Neuronal stem cell (in vitro differentiated cells): ENCODE measurements around the gene SCYGR4.

Experiments
- DNase-seq: peaks from one replicate; pipeline ENCODE4 v3.0.0-alpha.2; 2013; ENCODE audit warnings: low spot score
- H2AFZ ChIP-seq: one replicate; pipeline ENCODE4 v1.6.1; 2013; ENCODE audit warnings: mild to moderate bottlenecking, low read length, inconsistent platforms
- H2AK5ac ChIP-seq: 2 replicates; pipeline ENCODE4 v1.6.1; 2013; ENCODE audit warnings: low read depth, mild to moderate bottlenecking, inconsistent platforms, low read length, moderate library complexity, mixed read lengths
- H2BK120ac ChIP-seq: 2 replicates; pipeline ENCODE4 v1.6.1; 2013; ENCODE audit warnings: low read depth, mild to moderate bottlenecking, inconsistent platforms, low read length, moderate library complexity, mixed read lengths
- H2BK12ac ChIP-seq: one replicate; pipeline ENCODE4 v1.6.1; 2013; ENCODE audit warnings: low read length, inconsistent platforms
- H2BK15ac ChIP-seq: 2 replicates; pipeline ENCODE4 v1.6.1; 2013; ENCODE audit warnings: mild to moderate bottlenecking, low read length, inconsistent platforms, mixed read lengths
- H2BK5ac ChIP-seq: one replicate; pipeline ENCODE4 v1.6.1; 2013; ENCODE audit warnings: inconsistent platforms, mild to moderate bottlenecking, low read length, moderate library complexity
- H3K14ac ChIP-seq: one replicate; pipeline ENCODE4 v1.6.1; 2013; ENCODE audit warnings: low read length, inconsistent platforms
- H3K18ac ChIP-seq: 2 replicates; pipeline ENCODE4 v1.6.1; 2013; ENCODE audit warnings: low read length, inconsistent platforms
- H3K23ac ChIP-seq: 2 replicates; pipeline ENCODE4 v1.6.1; 2013; ENCODE audit warnings: low read depth, mild to moderate bottlenecking, mixed read lengths, low read length, inconsistent platforms; ENCODE audit not compliant: poor library complexity
- H3K27ac ChIP-seq: replicated peaks from 3 replicates; pipeline ENCODE4 v1.5.1; 2013; ENCODE audit warnings: low read length, inconsistent platforms
- H3K27me3 ChIP-seq, 3 experiments: 2 replicates each; pipeline ENCODE4 v1.6.1; 2013; ENCODE audit warnings: low read length in 3 of 3, mild to moderate bottlenecking in 2 of 3, inconsistent platforms in 1 of 3, low read depth in 1 of 3, mixed read lengths in 1 of 3, moderate library complexity in 1 of 3; ENCODE audit not compliant: control insufficient read depth in 3 of 3, insufficient read depth in 3 of 3
- H3K36me3 ChIP-seq, 2 donors: replicated peaks in 1 of 2; 2 replicates each; pipeline ENCODE4 v1.6.1; 2013; ENCODE audit warnings: low read length in 2 of 2; ENCODE audit not compliant: control insufficient read depth in 2 of 2, insufficient read depth in 2 of 2
- H3K4ac ChIP-seq: 2 replicates; pipeline ENCODE4 v1.6.1; 2013; ENCODE audit warnings: inconsistent platforms, mild to moderate bottlenecking, low read length, moderate library complexity
- H3K4me1 ChIP-seq, 2 donors: 1 replicate in 1 of 2; 2 replicates in 1 of 2; pipeline ENCODE4 v1.6.1; 2013; ENCODE audit warnings: low read length in 2 of 2, low read depth in 1 of 2; ENCODE audit not compliant: control insufficient read depth in 2 of 2, insufficient read depth in 1 of 2
- H3K4me2 ChIP-seq: one replicate; pipeline ENCODE4 v1.6.1; 2013; ENCODE audit warnings: mild to moderate bottlenecking, low read length, inconsistent platforms; ENCODE audit not compliant: insufficient read depth, poor library complexity, severe bottlenecking
- H3K4me3 ChIP-seq, 2 donors: 2 replicates each; pipeline ENCODE4 v1.5.1; 2013; ENCODE audit warnings: low read length in 2 of 2, mild to moderate bottlenecking in 2 of 2, inconsistent platforms in 1 of 2, moderate library complexity in 1 of 2
- H3K79me1 ChIP-seq: one replicate; pipeline ENCODE4 v1.6.1; 2013; ENCODE audit warnings: low read depth, mild to moderate bottlenecking, inconsistent platforms, low read length, moderate library complexity
- H3K9ac ChIP-seq: one replicate; pipeline ENCODE4 v1.6.1; 2013; ENCODE audit warnings: mild to moderate bottlenecking, low read depth, low read length, inconsistent platforms; ENCODE audit not compliant: poor library complexity
- H3K9me3 ChIP-seq, 2 donors: replicated peaks in 1 of 2; 2 replicates each; pipeline versions ENCODE3 to v1.6.1; 2013; ENCODE audit warnings: low read length in 2 of 2, mild to moderate bottlenecking in 2 of 2, inconsistent platforms in 1 of 2, low read depth in 1 of 2, mixed read lengths in 1 of 2, moderate library complexity in 1 of 2; ENCODE audit not compliant: control insufficient read depth in 2 of 2, insufficient read depth in 1 of 2
- H4K8ac ChIP-seq: one replicate; pipeline ENCODE4 v1.6.1; 2013; ENCODE audit warnings: low read depth, mild to moderate bottlenecking, inconsistent platforms, low read length, moderate library complexity
- H4K91ac ChIP-seq: one replicate; pipeline ENCODE4 v1.6.1; 2013; ENCODE audit warnings: low read length, low read depth, mild to moderate bottlenecking, inconsistent platforms; ENCODE audit not compliant: poor library complexity
- WGBS, 2 donors: extraction: QIAGEN DNeasy Blood & Tissue Kit; methylation state at CpG; one replicate each; pipeline ENCODE4 v1.1.7; 2013; ENCODE audit warnings: missing lambda C conversion rate in 2 of 2, mixed read lengths in 1 of 2; ENCODE audit not compliant: insufficient read length in 2 of 2, insufficient replicate concordance in 1 of 2; ENCODE audit errors: extremely low coverage in 2 of 2; 5-methylcytosine and 5-hydroxymethylcytosine counted together

Gene SCYGR4

GRCh38 chr2:227607941-227608340 lies 9.4 kb upstream of the SCYGR4 start:
- no peak overlapping the region for H2AFZ ChIP-seq
- H3K4me3 ChIP-seq: no peak overlapping the region
- H3K36me3 ChIP-seq: no peaks in the 10 kb centered on the region
- no peaks in the 10 kb centered on the region for H3K4me1 ChIP-seq
- no peak overlapping the region for H2BK15ac ChIP-seq
- no peak overlapping the region for H4K8ac ChIP-seq
- H4K91ac ChIP-seq: no peak overlapping the region
- H2BK12ac ChIP-seq: no peak overlapping the region
- H3K4me2 ChIP-seq: no peak overlapping the region
- H3K9me3 ChIP-seq: no peaks in the 10 kb centered on the region
- no CpG with 5 or more reads among the region's 3 CpGs for WGBS, 2 donors
- H3K27me3 ChIP-seq: no peaks in the 10 kb centered on the region
- H2BK5ac ChIP-seq: no peak overlapping the region
- no peak overlapping the region for H2AK5ac ChIP-seq
- H3K79me1 ChIP-seq: peaks cover 2% of the 10 kb centered on the region
- no peak overlapping the region for H3K27ac ChIP-seq
- H3K14ac ChIP-seq: no peak overlapping the region
- no peak overlapping the region for H2BK120ac ChIP-seq
- H3K9ac ChIP-seq: no peak overlapping the region
- no peak overlapping the region for H3K18ac ChIP-seq
- no peak overlapping the region for H3K4ac ChIP-seq
- no peak overlapping the region for H3K23ac ChIP-seq
- no peak for DNase-seq

- Histone ChIP-seq H4K8ac (no peak overlapping the region), H2BK12ac (no peak overlapping the region), H3K9ac (peak overlapping the region; percentile 21), H3K27ac (no peak overlapping the region), H2AFZ (no peak overlapping the region), H3K4ac (no peak overlapping the region), H2BK120ac (no peak overlapping the region), H2AK5ac (no peak overlapping the region), H3K4me2 (no peak overlapping the region), H2BK5ac (no peak overlapping the region), H4K91ac (no peak overlapping the region), H3K36me3 (no peaks in the 10 kb centered on the region), H3K23ac (no peak overlapping the region), H2BK15ac (peak overlapping the region; percentile 11), H3K4me3 (no peak overlapping the region), H3K18ac (no peak overlapping the region), H3K27me3 (no peaks in the 10 kb centered on the region), H3K4me1 (no peaks in the 10 kb centered on the region), H3K14ac (peak overlapping the region; percentile 56), H3K9me3 (no peaks in the 10 kb centered on the region), H3K79me1 (peaks cover 2% of the 10 kb centered on the region)
- no CpG with 5 or more reads among the region's 16 CpGs for WGBS, 2 donors
- no peak for DNase-seq
Measured at GRCh38 chr2:227608561-227609338, 8.5 kb upstream of the SCYGR4 start.

GRCh38 chr2:227610123-227610522 lies 7.2 kb upstream of the SCYGR4 start:
- Histone ChIP-seq H2BK5ac (no peak overlapping the region), H3K9me3 (no peaks in the 10 kb centered on the region), H2BK15ac (no peak overlapping the region), H3K18ac (no peak overlapping the region), H3K23ac (no peak overlapping the region), H3K27ac (no peak overlapping the region), H3K36me3 (no peaks in the 10 kb centered on the region), H3K4me3 (no peak overlapping the region), H4K8ac (no peak overlapping the region), H3K4me1 (no peaks in the 10 kb centered on the region), H3K4ac (no peak overlapping the region), H2BK120ac (no peak overlapping the region), H3K27me3 (no peaks in the 10 kb centered on the region), H2AK5ac (no peak overlapping the region), H3K9ac (no peak overlapping the region), H3K14ac (no peak overlapping the region), H4K91ac (no peak overlapping the region), H2AFZ (no peak overlapping the region), H3K4me2 (no peak overlapping the region), H3K79me1 (peaks cover 2% of the 10 kb centered on the region), H2BK12ac (no peak overlapping the region)
- WGBS, 2 donors: no CpG with 5 or more reads among the region's 2 CpGs
- no peak for DNase-seq

- DNase-seq: no peak
Measured at GRCh38 chr2:227612546-227613271, 4.6 kb upstream of the SCYGR4 start.

More at GRCh38 chr2:227612546-227613271, 4.6 kb upstream of the SCYGR4 start:
- Histone ChIP-seq H4K91ac (no peak overlapping the region), H3K18ac (no peak overlapping the region), H2BK15ac (no peak overlapping the region), H3K27me3 (no peaks in the 10 kb centered on the region), H3K4me1 (no peaks in the 10 kb centered on the region), H3K9me3 (no peaks in the 10 kb centered on the region), H2AFZ (no peak overlapping the region), H2AK5ac (no peak overlapping the region), H3K4ac (no peak overlapping the region), H2BK120ac (no peak overlapping the region), H3K79me1 (peaks cover 2% of the 10 kb centered on the region), H3K4me3 (no peak overlapping the region), H3K4me2 (no peak overlapping the region), H4K8ac (no peak overlapping the region), H3K36me3 (no peaks in the 10 kb centered on the region), H3K27ac (no peak overlapping the region), H3K23ac (no peak overlapping the region), H3K14ac (no peak overlapping the region), H2BK12ac (no peak overlapping the region), H2BK5ac (no peak overlapping the region), H3K9ac (no peak overlapping the region)
- no CpG with 5 or more reads among the region's 11 CpGs for WGBS, 2 donors
